HCT116 (cell line): ENCODE measurements around the gene CYP11A1. TPM values are rescaled to one million over a fixed set of nuclear protein-coding genes. Genes with fewer than 3 reads are reported as not detected.
A peak's percentile ranks its signal among the peaks of the same experiment; 100 is the strongest.

Experiments
- ATAC-seq: fragments of 200-7000 bp; cut with Tn5 transposase; 2 replicates; pipeline ENCODE4 v1.9.1; 2020; ENCODE audit warnings: mild to moderate bottlenecking, moderate library complexity
- BruUV-seq: library from RNA; stranded (reverse); fragments of 400-500 nt; replicated peaks from 2 replicates; lab custom pipeline; 2021; lab: Mats Ljungman, UMichigan
- CTCF ChIA-PET: fragments of 300-600 bp; sonication (Branson Sonifier 250); formaldehyde crosslinking; loops from one replicate; lab custom pipeline; 2021; ENCODE audit warnings: antibody characterized with exemption; lab: Charles Lee
- POLR2A ChIA-PET: fragments of 300-600, 350-600 bp; sonication (Branson Sonifier 250); formaldehyde crosslinking; loops from one replicate; lab custom pipeline; 2021; ENCODE audit warnings: antibody characterized with exemption; lab: Charles Lee
- RAD21 ChIA-PET, 2 experiments: fragments of 300-600 bp; sonication (Branson Sonifier 250); formaldehyde crosslinking; loops; one replicate each; lab custom pipeline; 2023; ENCODE audit warnings: low total read pairs in 2 of 2; ENCODE audit not compliant: uncharacterized antibody in 2 of 2, unreplicated experiment in 2 of 2, low non-redundant PET in 1 of 2; lab: Charles Lee
- DNase-seq: peaks from one replicate; pipeline ENCODE4 v3.0.0-alpha.2; 2010; ENCODE audit warnings: low read depth, low spot score
- H2AFZ ChIP-seq: fragments of 200-600 bp; shearing (Covaris generic), sonication (generic); 2 replicates; pipeline ENCODE4 v1.6.1; 2017; ENCODE audit warnings: low read depth, mixed run types, mixed read lengths, antibody characterized with exemption, low read length; ENCODE audit not compliant: poor library complexity, severe bottlenecking
- H3K27ac ChIP-seq: 2 replicates; pipeline ENCODE4 v1.5.1; 2012; ENCODE audit warnings: low read depth, low read length
- H3K27me3 ChIP-seq: fragments of 200-600 bp; sonication (generic); 2 replicates; pipeline ENCODE4 v1.6.1; 2016; ENCODE audit warnings: mixed run types, low read length, mixed read lengths; ENCODE audit not compliant: insufficient read depth
- H3K36me3 ChIP-seq, 2 experiments: fragments of 200-500 bp in 1 of 2; fragments of 200-600 bp in 1 of 2; sonication (Bioruptor generic) in 1 of 2; sonication (generic) in 1 of 2; 2 replicates each; pipeline versions ENCODE4 v1.5.1 to v1.6.1; 2014 to 2016; ENCODE audit warnings: low read length in 2 of 2, inconsistent platforms in 1 of 2, mixed read lengths in 1 of 2, mixed run types in 1 of 2; ENCODE audit not compliant: insufficient read depth in 2 of 2, control insufficient read depth in 1 of 2
- H3K4me1 ChIP-seq, 2 experiments: fragments of 200-600 bp in 1 of 2; sonication (generic) in 1 of 2; 2 replicates each; pipeline versions ENCODE4 v1.5.1 to v1.6.1; 2012 to 2017; ENCODE audit warnings: low read length in 2 of 2, inconsistent platforms in 1 of 2, mild to moderate bottlenecking in 1 of 2, mixed read lengths in 1 of 2, mixed run types in 1 of 2, moderate library complexity in 1 of 2; ENCODE audit not compliant: insufficient read depth in 2 of 2, control insufficient read depth in 1 of 2
- H3K4me2 ChIP-seq: fragments of 200-600 bp; sonication (generic); 2 replicates; pipeline ENCODE4 v1.6.1; 2017; ENCODE audit warnings: mixed run types, low read length, mixed read lengths
- H3K4me3 ChIP-seq, 2 experiments: fragments of 200-600 bp in 1 of 2; sonication (generic) in 1 of 2; replicated peaks in 1 of 2; 2 replicates each; pipeline ENCODE4 v1.5.1; 2011 to 2016; ENCODE audit warnings: low read length in 2 of 2, control low read depth in 1 of 2, low read depth in 1 of 2, mild to moderate bottlenecking in 1 of 2, mixed read lengths in 1 of 2, mixed run types in 1 of 2
- H3K79me2 ChIP-seq: fragments of 200-600 bp; sonication (generic); 2 replicates; pipeline ENCODE4 v1.6.1; 2017; ENCODE audit warnings: mild to moderate bottlenecking, mixed run types, low read length, moderate library complexity, mixed read lengths; ENCODE audit not compliant: insufficient read depth
- H3K9ac ChIP-seq: fragments of 200-600 bp; sonication (generic); 2 replicates; pipeline ENCODE4 v1.6.1; 2016; ENCODE audit warnings: low read length, mixed read lengths
- H3K9me2 ChIP-seq: fragments of 200-600 bp; sonication (generic), shearing (Covaris generic); 2 replicates; pipeline ENCODE4 v1.6.1; 2017; ENCODE audit warnings: mixed run types, mild to moderate bottlenecking, moderate library complexity; ENCODE audit not compliant: insufficient read depth
- H3K9me3 ChIP-seq, 2 experiments: fragments of 200-500 bp in 1 of 2; fragments of 200-600 bp in 1 of 2; sonication (Bioruptor generic) in 1 of 2; sonication (generic) in 1 of 2; 2 replicates each; pipeline ENCODE4 v1.6.1; 2014 to 2017; ENCODE audit warnings: low read length in 2 of 2, mixed read lengths in 2 of 2, inconsistent platforms in 1 of 2, low read depth in 1 of 2, mild to moderate bottlenecking in 1 of 2, mixed run types in 1 of 2, moderate library complexity in 1 of 2; ENCODE audit not compliant: control insufficient read depth in 1 of 2, insufficient read depth in 1 of 2
- H4K20me1 ChIP-seq: fragments of 200-600 bp; sonication (generic), shearing (Covaris generic); 2 replicates; pipeline ENCODE4 v1.6.1; 2017; ENCODE audit warnings: mixed run types, mild to moderate bottlenecking, moderate library complexity; ENCODE audit not compliant: insufficient read depth
- ATF3 ChIP-seq: IDR thresholded peaks from 2 replicates; pipeline ENCODE4 v1.6.1; 2012
- CBX3 ChIP-seq: IDR thresholded peaks from 2 replicates; pipeline ENCODE4 v1.6.1; 2012; ENCODE audit warnings: low read depth
- CEBPB ChIP-seq: IDR thresholded peaks from 2 replicates; pipeline ENCODE4 v1.6.1; 2012; ENCODE audit warnings: low read depth
- EZH2 ChIP-seq: fragments of 200-600 bp; sonication (generic); IDR thresholded peaks from 2 replicates; pipeline ENCODE4 v1.6.1; 2017; ENCODE audit warnings: antibody characterized with exemption, mixed run types
- FOSL1 ChIP-seq: IDR thresholded peaks from 2 replicates; pipeline ENCODE4 v1.6.1; 2012; ENCODE audit warnings: low read depth
- JUND ChIP-seq: IDR thresholded peaks from 2 replicates; pipeline ENCODE4 v1.6.1; 2012
- MAX ChIP-seq: IDR thresholded peaks from 2 replicates; pipeline ENCODE4 v1.6.1; 2012
- REST ChIP-seq: IDR thresholded peaks from 2 replicates; pipeline ENCODE4 v1.6.1; 2012; ENCODE audit warnings: low read depth
- SIN3A ChIP-seq: IDR thresholded peaks from 2 replicates; pipeline ENCODE4 v1.6.1; 2012; ENCODE audit warnings: low read depth
- SRF ChIP-seq: IDR thresholded peaks from 2 replicates; pipeline ENCODE4 v1.6.1; 2012; ENCODE audit warnings: low read depth
- TCF7L2 ChIP-seq: IDR thresholded peaks from 2 replicates; pipeline ENCODE4 v1.7.0; 2011; ENCODE audit warnings: borderline replicate concordance, inconsistent platforms; ENCODE audit not compliant: insufficient read depth, insufficient read length; ENCODE audit errors: extremely low read depth
- YY1 ChIP-seq: IDR thresholded peaks from 2 replicates; pipeline ENCODE4 v1.6.1; 2011; ENCODE audit warnings: low read length, low read depth, moderate library complexity, mild to moderate bottlenecking; ENCODE audit not compliant: insufficient replicate concordance; ENCODE audit errors: extremely low read depth
- ZFX ChIP-seq: fragments of 450-650 bp; IDR thresholded peaks from 2 replicates; pipeline ENCODE4 v1.6.1; 2017
- ZNF274 ChIP-seq: fragments of 200-500 bp; sonication (Bioruptor generic); IDR thresholded peaks from 2 replicates; pipeline ENCODE4 v1.6.1; 2014; ENCODE audit warnings: mild to moderate bottlenecking, low read depth, low read length, inconsistent platforms
- intact Hi-C: fragments of 100-400 bp; cut with micrococcal nuclease; formaldehyde crosslinking; loops from 2 replicates; pipeline ENCODE4 v1.10.0; 2022
- total RNA-seq: library from RNA; stranded (reverse); gene quantifications from one replicate; pipeline ENCODE4 v1.2.1, GENCODE V29; 2021; ENCODE audit not compliant: unreplicated experiment

CYP11A1 gene
- total RNA-seq, 1 experiment from 2014 or later = 0.57 TPM

- H4K20me1 ChIP-seq = no peaks in the 10 kb centered on the region
- H3K9me2 ChIP-seq = no peaks in the 10 kb centered on the region
- TF ChIP-seq FOSL1 (no peak), MAX (no peak), CBX3 (no peak), CEBPB (no peak), TCF7L2 (no peak), SIN3A (no peak), ATF3 (no peak), JUND (no peak), SRF (no peak), EZH2 (no peak), REST (no peak), ZNF274 (no peak), YY1 (no peak), ZFX (no peak)
- H3K9me3 ChIP-seq = no peaks in the 10 kb centered on the region
- H3K79me2 ChIP-seq = no peaks in the 10 kb centered on the region
- H3K36me3 ChIP-seq = peaks cover 0 to 4% of the 10 kb centered on the region in 2 experiments; a peak in 1 of 4 replicates
- ChIA-PET RAD21 (no interaction called here), CTCF (no interaction called here), POLR2A (interaction anchor here (0.9 to 1.7 kb wide), 6 partner anchors 9 to 54 kb away, joined by 3 to 5 read pairs (median 3); partner anchors contain the start of gene UBL7)
- peak overlapping the region; percentile 71 for H3K4me2 ChIP-seq
- H3K4me3 ChIP-seq = no peak overlapping the region
- intact Hi-C loops = no loop called here
- ATAC-seq (no peak), DNase-seq (no peak)
- no peak overlapping the region for H2AFZ ChIP-seq
- no TSS peak for BruUV-seq
- peak overlapping the region; percentile 55 for H3K9ac ChIP-seq
- peak overlapping the region; percentile 54; the same call in 1 of the 2 replicates for H3K27ac ChIP-seq
- no peaks in the 10 kb centered on the region for H3K27me3 ChIP-seq
- peaks cover 20 to 61% of the 10 kb centered on the region in 2 experiments for H3K4me1 ChIP-seq
These were observed 39.1 kb upstream of the CYP11A1 start for GRCh38 chr15:74406517-74406916.
